ENCODE measurements around the gene ROBO2.

The ROBO2 gene

GRCh38 chr3:77342688-77343087 lies 302.8 kb downstream of the ROBO2 start:
- ChIA-PET CTCF (no interaction called here), POLR2A (ENCODE audit: low non-redundant PET) (interaction anchor here (0.7 kb wide), 1 partner anchor 8 kb away, joined by 4 read pairs; no protein-coding TSS in a partner anchor)
- H3K27ac ChIP-seq, result no peak overlapping the region
- DNase-seq (ENCODE audit: low spot score), result no peak
- TF ChIP-seq CTCF (conservative IDR thresholded peaks at IDR 0.05; ENCODE audit: low read depth), result no peak

- no peak for DNase-seq (ENCODE audit: low spot score)
- ChIA-PET POLR2A (ENCODE audit: low non-redundant PET) (no interaction called here), CTCF (no interaction called here)
- no peak overlapping the region for H3K27ac ChIP-seq
- TF ChIP-seq CTCF (conservative IDR thresholded peaks at IDR 0.05; ENCODE audit: low read depth), result no peak
Measured at GRCh38 chr3:77345009-77345408, 305.1 kb downstream of the ROBO2 start.

GRCh38 chr3:77348244-77348855 lies 308.5 kb downstream of the ROBO2 start:
- no peak for TF ChIP-seq CTCF (conservative IDR thresholded peaks at IDR 0.05; ENCODE audit: low read depth)
- POLR2A ChIA-PET (ENCODE audit: low non-redundant PET), result no interaction called here
- CTCF ChIA-PET, result interaction anchor here (0.6 kb wide), 2 partner anchors 15 to 1294 kb away, joined by 3 to 4 read pairs; no protein-coding TSS in a partner anchor
- H3K27ac ChIP-seq, result no peak overlapping the region
- DNase-seq (ENCODE audit: low spot score), result no peak

GRCh38 chr3:77354958-77355357 lies 315.1 kb downstream of the ROBO2 start:
- CTCF ChIA-PET, result no interaction called here
- no peak overlapping the region for H3K27ac ChIP-seq
- no peak for TF ChIP-seq CTCF (conservative IDR thresholded peaks at IDR 0.05; ENCODE audit: low read depth)

GRCh38 chr3:77362936-77363335 lies 323.0 kb downstream of the ROBO2 start:
- H3K27ac ChIP-seq, result no peak overlapping the region
- ChIA-PET CTCF (interaction anchor here (0.6 to 0.7 kb wide), 2 partner anchors 14 to 98 kb away, joined by 3 read pairs; no protein-coding TSS in a partner anchor), POLR2A (ENCODE audit: low non-redundant PET) (no interaction called here)
- no peak for DNase-seq (ENCODE audit: low spot score)
- TF ChIP-seq CTCF (conservative IDR thresholded peaks at IDR 0.05; ENCODE audit: low read depth), result no peak

More at GRCh38 chr3:77354958-77355357, 315.1 kb downstream of the ROBO2 start:
- no peak for DNase-seq (ENCODE audit: low spot score)
- POLR2A ChIA-PET (ENCODE audit: low non-redundant PET), result no interaction called here

- CTCF ChIA-PET, result interaction anchor here (0.6 kb wide), 1 partner anchor 81 kb away, joined by 3 read pairs; no protein-coding TSS in a partner anchor
- POLR2A ChIA-PET (ENCODE audit: low non-redundant PET), result no interaction called here
- TF ChIP-seq CTCF (conservative IDR thresholded peaks at IDR 0.05; ENCODE audit: low read depth), result no peak
- no peak overlapping the region for H3K27ac ChIP-seq
- no peak for DNase-seq (ENCODE audit: low spot score)
Measured at GRCh38 chr3:77365152-77365551, 325.3 kb downstream of the ROBO2 start.
